Neural progenitor cell (in vitro differentiated cells): ENCODE results near the gene EVC. TPM values are rescaled to one million over a fixed set of nuclear protein-coding genes. Genes with fewer than 3 reads are reported as not detected.

Source experiments
- DNase-seq: peaks from one replicate; pipeline ENCODE4 v3.0.0-alpha.2; 2016; ENCODE audit warnings: low spot score
- H2AFZ ChIP-seq: fragments of 200-600 bp; sonication (generic); replicated peaks from 2 replicates; pipeline ENCODE4 v1.6.1; 2016; ENCODE audit warnings: antibody characterized with exemption
- H3F3A ChIP-seq: fragments of 200-600 bp; sonication (generic); 2 replicates; pipeline ENCODE4 v1.6.1; 2016; ENCODE audit warnings: antibody characterized with exemption, low read depth
- H3K27ac ChIP-seq: fragments of 200-600 bp; sonication (generic); 2 replicates; pipeline ENCODE4 v1.5.1; 2016; ENCODE audit warnings: mild to moderate bottlenecking
- H3K27me3 ChIP-seq: fragments of 200-600 bp; sonication (generic); 2 replicates; pipeline ENCODE4 v1.6.1; 2016; ENCODE audit warnings: mild to moderate bottlenecking, moderate library complexity
- H3K36me3 ChIP-seq: fragments of 200-600 bp; sonication (generic); 2 replicates; pipeline ENCODE4 v1.5.1; 2016
- H3K4me1 ChIP-seq: fragments of 200-600 bp; sonication (generic); 2 replicates; pipeline ENCODE4 v1.6.1; 2016; ENCODE audit warnings: mixed run types
- H3K4me2 ChIP-seq: fragments of 200-600 bp; sonication (generic); 2 replicates; pipeline ENCODE4 v1.6.1; 2016
- H3K4me3 ChIP-seq: fragments of 200-600 bp; sonication (generic); 2 replicates; pipeline ENCODE4 v1.5.1; 2016
- H3K79me2 ChIP-seq: fragments of 200-600 bp; sonication (generic); 2 replicates; pipeline ENCODE4 v1.6.1; 2016; ENCODE audit warnings: low read depth
- H3K9ac ChIP-seq: fragments of 200-600 bp; sonication (generic); 2 replicates; pipeline ENCODE4 v1.6.1; 2016
- H3K9me3 ChIP-seq: fragments of 200-600 bp; sonication (generic); 2 replicates; pipeline ENCODE4 v1.5.1; 2016; ENCODE audit warnings: low read depth
- H4K20me1 ChIP-seq: fragments of 200-600 bp; sonication (generic); 2 replicates; pipeline ENCODE4 v1.6.1; 2016; ENCODE audit warnings: low read depth
- H3K27ac Mint-ChIP-seq: 3 replicates; pipeline ENCODE4 v1.8.0; 2021; ENCODE audit warnings: mixed read lengths
- H3K27me3 Mint-ChIP-seq: 2 replicates; pipeline ENCODE4 v1.8.0; 2022; ENCODE audit warnings: low read depth, mild to moderate bottlenecking, inconsistent platforms, moderate library complexity, mixed read lengths; ENCODE audit not compliant: insufficient read depth
- H3K36me3 Mint-ChIP-seq: 3 replicates; pipeline ENCODE4 v1.8.0; 2021; ENCODE audit warnings: mixed read lengths
- H3K4me1 Mint-ChIP-seq: 3 replicates; pipeline ENCODE4 v1.8.0; 2021; ENCODE audit warnings: mixed read lengths
- H3K4me3 Mint-ChIP-seq: 3 replicates; pipeline ENCODE4 v1.8.0; 2021; ENCODE audit warnings: mild to moderate bottlenecking, moderate library complexity, mixed read lengths
- H3K9me3 Mint-ChIP-seq: 3 replicates; pipeline ENCODE4 v1.8.0; 2020; ENCODE audit warnings: mixed read lengths
- CTCF ChIP-seq: fragments of 200-600 bp; sonication (generic); IDR thresholded peaks from 2 replicates; pipeline ENCODE4 v1.5.1; 2017; ENCODE audit warnings: antibody characterized with exemption, mild to moderate bottlenecking
- EZH2 ChIP-seq: fragments of 200-600 bp; sonication (generic); IDR thresholded peaks from 2 replicates; pipeline ENCODE4 v1.6.1; 2017; ENCODE audit warnings: antibody characterized with exemption, mild to moderate bottlenecking, moderate library complexity
- EZH2phosphoT487 ChIP-seq: fragments of 200-600 bp; sonication (generic); IDR thresholded peaks from 2 replicates; pipeline ENCODE4 v1.6.1; 2017; ENCODE audit warnings: antibody characterized with exemption
- total RNA-seq: library from RNA; depleted of rRNA; stranded (reverse); fragments of >200 nt; gene quantifications from 2 replicates; pipeline ENCODE4 v1.2.3, GENCODE V29; 2015; ENCODE audit warnings: low replicate concordance

The EVC gene
- total RNA-seq, 1 donor from 2014 or later, result 3.6 TPM

- Mint-ChIP-seq H3K36me3 (peaks cover 13% of the 10 kb centered on the region), H3K27ac (no peak overlapping the region), H3K4me3 (no peak overlapping the region), H3K9me3 (no peaks in the 10 kb centered on the region), H3K27me3 (no peaks in the 10 kb centered on the region), H3K4me1 (no peaks in the 10 kb centered on the region)
- no peaks in the 10 kb centered on the region for H3K27me3 ChIP-seq
- no peaks in the 10 kb centered on the region for H4K20me1 ChIP-seq
- no peak for DNase-seq
- no peaks in the 10 kb centered on the region for H3F3A ChIP-seq
- H3K4me1 ChIP-seq, result no peaks in the 10 kb centered on the region
- H3K9ac ChIP-seq, result no peak overlapping the region
- H3K27ac ChIP-seq, result no peak overlapping the region
- no peaks in the 10 kb centered on the region for H3K9me3 ChIP-seq
- no peak overlapping the region for H3K4me3 ChIP-seq
- no peak overlapping the region for H3K4me2 ChIP-seq
- no peak overlapping the region for H2AFZ ChIP-seq
- no peaks in the 10 kb centered on the region for H3K79me2 ChIP-seq
- no peaks in the 10 kb centered on the region for H3K36me3 ChIP-seq
- TF ChIP-seq EZH2 (no peak), EZH2phosphoT487 (no peak), CTCF (no peak)
Observed at GRCh38 chr4:5734853-5735252, 23.9 kb downstream of the EVC start.

GRCh38 chr4:5735463-5735862 is 24.5 kb downstream of the EVC start:
- Histone ChIP-seq H3K9ac (no peak overlapping the region), H4K20me1 (no peaks in the 10 kb centered on the region), H3K4me1 (no peaks in the 10 kb centered on the region), H2AFZ (no peak overlapping the region), H3K36me3 (no peaks in the 10 kb centered on the region), H3K79me2 (no peaks in the 10 kb centered on the region), H3K27me3 (no peaks in the 10 kb centered on the region), H3K4me2 (no peak overlapping the region), H3K9me3 (no peaks in the 10 kb centered on the region), H3K27ac (no peak overlapping the region), H3F3A (no peaks in the 10 kb centered on the region), H3K4me3 (no peak overlapping the region)
- no peaks in the 10 kb centered on the region for H3K4me1 Mint-ChIP-seq
- peaks cover 13% of the 10 kb centered on the region for H3K36me3 Mint-ChIP-seq
- no peak overlapping the region for H3K27ac Mint-ChIP-seq
- no peaks in the 10 kb centered on the region for H3K9me3 Mint-ChIP-seq
- no peak overlapping the region for H3K4me3 Mint-ChIP-seq
- no peak for TF ChIP-seq EZH2
- no peak for TF ChIP-seq EZH2phosphoT487
- H3K27me3 Mint-ChIP-seq, result no peaks in the 10 kb centered on the region
- DNase-seq, result no peak

GRCh38 chr4:5738061-5738460 is 27.1 kb downstream of the EVC start:
- no peak for TF ChIP-seq EZH2
- no peak for TF ChIP-seq CTCF
- TF ChIP-seq EZH2phosphoT487, result no peak

GRCh38 chr4:5742388-5742787 is 31.4 kb downstream of the EVC start:
- H2AFZ ChIP-seq, result no peak overlapping the region
- H3K4me3 ChIP-seq, result no peak overlapping the region
- H3K27me3 Mint-ChIP-seq, result no peaks in the 10 kb centered on the region
- H3K4me1 Mint-ChIP-seq, result no peaks in the 10 kb centered on the region
- no peaks in the 10 kb centered on the region for H3K9me3 ChIP-seq
- H3K4me2 ChIP-seq, result no peak overlapping the region
- no peak overlapping the region for H3K27ac ChIP-seq
- no peaks in the 10 kb centered on the region for H3K4me1 ChIP-seq
- no peaks in the 10 kb centered on the region for H4K20me1 ChIP-seq
- TF ChIP-seq EZH2 (no peak), CTCF (no peak), EZH2phosphoT487 (no peak)
- no peaks in the 10 kb centered on the region for H3K27me3 ChIP-seq
- H3F3A ChIP-seq, result no peaks in the 10 kb centered on the region
- no peak overlapping the region for H3K27ac Mint-ChIP-seq
- DNase-seq, result no peak
- H3K4me3 Mint-ChIP-seq, result no peak overlapping the region
- H3K79me2 ChIP-seq, result no peaks in the 10 kb centered on the region
- no peaks in the 10 kb centered on the region for H3K36me3 ChIP-seq
- H3K9ac ChIP-seq, result no peak overlapping the region
- no peaks in the 10 kb centered on the region for H3K9me3 Mint-ChIP-seq
- H3K36me3 Mint-ChIP-seq, result peaks cover 13% of the 10 kb centered on the region

More at GRCh38 chr4:5738061-5738460, 27.1 kb downstream of the EVC start:
- Histone ChIP-seq H3K27ac (no peak overlapping the region), H4K20me1 (no peaks in the 10 kb centered on the region), H3K36me3 (no peaks in the 10 kb centered on the region), H2AFZ (no peak overlapping the region), H3F3A (no peaks in the 10 kb centered on the region), H3K4me1 (no peaks in the 10 kb centered on the region), H3K79me2 (no peaks in the 10 kb centered on the region), H3K9ac (no peak overlapping the region), H3K4me3 (no peak overlapping the region), H3K9me3 (no peaks in the 10 kb centered on the region), H3K27me3 (no peaks in the 10 kb centered on the region), H3K4me2 (no peak overlapping the region)
- no peaks in the 10 kb centered on the region for H3K9me3 Mint-ChIP-seq
- H3K27ac Mint-ChIP-seq, result no peak overlapping the region
- peaks cover 9% of the 10 kb centered on the region for H3K36me3 Mint-ChIP-seq
- H3K4me1 Mint-ChIP-seq, result no peaks in the 10 kb centered on the region
- no peak overlapping the region for H3K4me3 Mint-ChIP-seq
- H3K27me3 Mint-ChIP-seq, result no peaks in the 10 kb centered on the region
- DNase-seq, result no peak
